GM12875 (cell line): Measurements from ENCODE around the gene GCK.

ENCODE experiments used
- H3K4me3 ChIP-seq: one replicate; pipeline ENCODE4 v1.5.1; 2011; ENCODE audit warnings: low read depth, low read length, control low read depth
- CTCF ChIP-seq: IDR thresholded peaks from 2 replicates; pipeline ENCODE4 v1.5.1; 2011; ENCODE audit warnings: low read depth, mild to moderate bottlenecking, control low read depth, inconsistent platforms, low read length, moderate library complexity, borderline replicate concordance; ENCODE audit not compliant: insufficient read depth

GCK gene

GRCh38 chr7:44167920-44168319 lies 21.3 kb downstream of the GCK start:
- no peak for TF ChIP-seq CTCF

GRCh38 chr7:44163591-44163990 lies 25.6 kb downstream of the GCK start:
- no peak for TF ChIP-seq CTCF
- H3K4me3 ChIP-seq, result no peak overlapping the region

More at GRCh38 chr7:44167920-44168319, 21.3 kb downstream of the GCK start:
- no peak overlapping the region for H3K4me3 ChIP-seq

GRCh38 chr7:44162785-44163395 lies 26.3 kb downstream of the GCK start:
- no peak overlapping the region for H3K4me3 ChIP-seq
- TF ChIP-seq CTCF, result no peak

DNA sequence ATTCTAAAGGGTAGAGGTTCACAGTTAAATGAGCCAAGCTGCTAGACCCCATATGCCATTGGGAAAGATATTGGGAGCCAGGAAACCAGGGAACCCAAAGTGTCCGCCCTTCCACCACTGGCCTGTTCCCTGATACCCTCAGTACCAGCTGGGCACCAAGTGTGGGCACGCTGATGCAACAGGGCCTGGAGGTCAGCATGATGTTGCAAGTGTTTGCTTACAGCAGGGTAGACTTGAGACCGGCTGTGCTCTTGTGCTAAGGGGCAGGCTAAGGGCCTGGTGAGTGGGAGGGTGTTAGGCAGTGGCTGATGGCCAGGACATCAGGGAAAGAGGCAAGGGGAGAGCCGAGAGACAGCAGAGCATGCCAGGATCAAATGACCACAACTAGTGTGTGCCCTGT lies 27.1 kb downstream of the GCK start:
- no peak for TF ChIP-seq CTCF
- H3K4me3 ChIP-seq, result no peak overlapping the region

DNA sequence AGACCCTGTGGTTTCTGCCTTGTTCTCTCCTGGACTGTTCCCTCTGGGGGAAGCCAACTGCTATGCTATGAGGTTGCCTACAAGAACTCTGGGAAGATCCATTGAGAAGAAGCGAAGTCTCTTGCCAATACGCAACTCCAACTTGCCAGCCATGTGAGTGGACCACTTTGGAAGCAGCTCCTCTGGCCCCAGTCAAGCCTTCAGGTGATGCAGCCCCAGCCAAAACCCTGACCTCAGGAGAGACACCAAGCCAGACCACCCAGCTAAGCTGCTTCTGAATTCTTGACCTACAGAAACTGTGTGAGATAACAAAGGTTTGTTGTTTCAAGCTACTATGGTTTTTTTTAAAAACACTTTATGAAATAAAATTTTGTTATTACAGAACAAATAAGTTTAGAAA lies 27.9 kb downstream of the GCK start:
- TF ChIP-seq CTCF, result no peak
- H3K4me3 ChIP-seq, result no peak overlapping the region

DNA sequence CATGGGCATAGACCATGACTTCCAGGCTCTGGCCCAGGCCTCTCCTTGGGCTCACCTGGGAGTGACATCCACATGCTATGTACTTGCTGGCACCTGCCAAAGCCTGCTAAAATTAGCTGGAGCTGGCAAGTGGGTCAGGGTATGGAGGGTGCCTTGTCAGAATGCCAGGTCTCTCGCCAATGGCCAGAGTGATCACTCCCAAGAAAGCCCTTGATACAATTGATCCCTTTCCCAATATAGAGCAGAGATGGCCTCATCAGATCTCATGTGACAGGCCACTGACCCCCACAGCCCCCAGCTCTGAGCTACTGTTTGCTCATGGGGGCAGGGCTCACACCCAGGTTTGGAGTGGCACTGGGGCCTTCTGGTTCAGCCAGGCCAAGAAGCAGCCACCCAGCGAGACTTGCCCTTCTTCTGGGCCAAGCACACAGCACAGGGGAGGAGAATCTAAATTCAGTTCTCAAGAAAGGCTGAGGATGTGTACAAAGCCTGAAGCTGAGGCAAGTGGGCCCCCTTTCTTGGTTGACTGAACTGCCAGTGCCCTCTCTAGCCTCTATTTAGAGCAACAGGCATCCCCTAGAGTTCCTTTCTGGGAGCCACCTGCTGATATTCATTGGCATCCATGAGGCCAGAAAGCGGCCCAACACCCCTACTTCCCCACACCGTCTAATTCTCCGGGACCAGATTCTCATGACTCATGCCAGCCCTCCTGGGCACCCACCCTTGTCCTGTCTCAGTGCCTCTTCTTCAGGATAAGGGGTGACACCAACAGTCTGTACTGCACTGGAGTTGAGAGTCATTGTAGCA lies 29.2 kb downstream of the GCK start:
- no peak for TF ChIP-seq CTCF
- no peak overlapping the region for H3K4me3 ChIP-seq
